Endothelial cell of umbilical vein (primary cell): Measurements from ENCODE around the gene MTG2. TPM values are rescaled to one million over a fixed set of nuclear protein-coding genes. Genes with fewer than 3 reads are reported as not detected.

Source experiments
- BruUV-seq: library from RNA; stranded (reverse); fragments of 400-500 nt; replicated peaks from 2 replicates; lab custom pipeline; 2021; lab: Mats Ljungman, UMichigan
- CTCF ChIA-PET: fragments of 300-600, 350-600 bp; sonication (Branson Sonifier 250); formaldehyde crosslinking; loops from one replicate; lab custom pipeline; 2021; ENCODE audit warnings: antibody characterized with exemption, inconsistent platforms; lab: Charles Lee
- POLR2A ChIA-PET: fragments of 300-600, 350-600 bp; sonication (Branson Sonifier 250); formaldehyde crosslinking; loops from one replicate; lab custom pipeline; 2021; ENCODE audit warnings: antibody characterized with exemption, inconsistent platforms; lab: Charles Lee
- DNase-seq: peaks from one replicate; pipeline ENCODE4 v3.0.0-alpha.2; 2011; ENCODE audit warnings: low read depth, low spot score
- FAIRE-seq: peaks from 2 replicates; lab custom pipeline; 2011; peaks lifted over from hg19 to GRCh38; lab: Jason Lieb, UNC
- H2AFZ ChIP-seq: 2 replicates; pipeline ENCODE4 v1.6.0; 2012; ENCODE audit warnings: low read depth, low read length, control low read depth, inconsistent platforms
- H3K27ac ChIP-seq: 2 replicates; pipeline ENCODE4 v1.5.1; 2011; ENCODE audit warnings: low read depth, mild to moderate bottlenecking, control low read depth, low read length, moderate library complexity; ENCODE audit not compliant: insufficient read depth
- H3K27me3 ChIP-seq, 2 experiments: 2 replicates each; pipeline versions ENCODE4 v1.6.0 to v1.6.1; 2011; ENCODE audit warnings: low read length in 2 of 2, mixed read lengths in 1 of 2; ENCODE audit not compliant: control insufficient read depth in 2 of 2, insufficient read depth in 2 of 2
- H3K36me3 ChIP-seq, 2 experiments: 2 replicates in 1 of 2; 3 replicates in 1 of 2; pipeline ENCODE4 v1.5.1; 2011; ENCODE audit warnings: low read length in 2 of 2, mild to moderate bottlenecking in 1 of 2, moderate library complexity in 1 of 2; ENCODE audit not compliant: control insufficient read depth in 2 of 2, insufficient read depth in 2 of 2; ENCODE audit errors: extremely low read depth in 1 of 2
- H3K4me1 ChIP-seq: 3 replicates; pipeline ENCODE4 v1.5.1; 2011; ENCODE audit warnings: mild to moderate bottlenecking, low read length; ENCODE audit not compliant: control insufficient read depth, insufficient read depth; ENCODE audit errors: extremely low read depth
- H3K4me2 ChIP-seq: 2 replicates; pipeline ENCODE4 v1.6.1; 2011; ENCODE audit warnings: low read length, control low read depth, mixed read lengths; ENCODE audit not compliant: insufficient read depth
- H3K4me3 ChIP-seq, 3 experiments: fragments of 200-600 bp in 1 of 3; sonication (generic), shearing (Covaris generic) in 1 of 3; replicated peaks in 1 of 3; 2 replicates each; pipeline ENCODE4 v1.5.1; 2011 to 2016; ENCODE audit warnings: control low read depth in 3 of 3, low read length in 3 of 3, mild to moderate bottlenecking in 2 of 3, inconsistent platforms in 1 of 3, low read depth in 1 of 3, moderate library complexity in 1 of 3; ENCODE audit not compliant: insufficient read depth in 1 of 3
- H3K79me2 ChIP-seq: 2 replicates; pipeline ENCODE4 v1.6.0; 2012; ENCODE audit warnings: low read length, inconsistent platforms; ENCODE audit not compliant: control insufficient read depth, insufficient read depth
- H3K9ac ChIP-seq: replicated peaks from 2 replicates; pipeline ENCODE3; 2011; ENCODE audit warnings: low read length, control low read depth; ENCODE audit not compliant: insufficient read depth; ENCODE audit errors: extremely low read depth
- H3K9me1 ChIP-seq: replicated peaks from 3 replicates; pipeline ENCODE4 v1.6.0; 2011; ENCODE audit warnings: mild to moderate bottlenecking, low read length; ENCODE audit not compliant: control insufficient read depth, insufficient read depth; ENCODE audit errors: extremely low read depth
- H3K9me3 ChIP-seq: replicated peaks from 2 replicates; pipeline ENCODE4 v1.5.1; 2012; ENCODE audit warnings: low read length, inconsistent platforms; ENCODE audit not compliant: control insufficient read depth, insufficient read depth
- H4K20me1 ChIP-seq: replicated peaks from 2 replicates; pipeline ENCODE3; 2011; ENCODE audit warnings: mild to moderate bottlenecking, low read length; ENCODE audit not compliant: control insufficient read depth, insufficient read depth; ENCODE audit errors: extremely low read depth
- CTCF ChIP-seq, 2 donors: IDR thresholded peaks; 1 replicate in 1 of 2; 2 replicates in 1 of 2; pipeline ENCODE4 v1.5.1; 2011; ENCODE audit warnings: low read length in 2 of 2, mild to moderate bottlenecking in 2 of 2, moderate library complexity in 2 of 2, control low read depth in 1 of 2, inconsistent platforms in 1 of 2, low read depth in 1 of 2; ENCODE audit not compliant: insufficient read depth in 1 of 2; ENCODE audit errors: extremely low read depth in 1 of 2
- EZH2 ChIP-seq: IDR thresholded peaks from 2 replicates; pipeline ENCODE4 v1.6.1; 2012; ENCODE audit warnings: borderline replicate concordance, low read depth, mild to moderate bottlenecking, moderate library complexity, low read length, inconsistent platforms; ENCODE audit not compliant: severe bottlenecking
- FOS ChIP-seq: IDR thresholded peaks from 2 replicates; pipeline ENCODE4 v1.6.1; 2011; ENCODE audit warnings: mild to moderate bottlenecking, low read length, moderate library complexity, borderline replicate concordance; ENCODE audit not compliant: insufficient read depth
- GATA2 ChIP-seq: IDR thresholded peaks from 2 replicates; pipeline ENCODE4 v1.7.0; 2011; ENCODE audit warnings: low read depth, mild to moderate bottlenecking, moderate library complexity, mixed read lengths, low read length; ENCODE audit not compliant: insufficient read length, insufficient read depth
- JUN ChIP-seq: IDR thresholded peaks from 2 replicates; pipeline ENCODE4 v1.6.1; 2011; ENCODE audit warnings: borderline replicate concordance, low read depth; ENCODE audit not compliant: insufficient read length, insufficient read depth
- MAX ChIP-seq: IDR thresholded peaks from 2 replicates; pipeline ENCODE4 v1.6.1; 2011; ENCODE audit not compliant: insufficient read depth, insufficient read length
- MYC ChIP-seq: IDR thresholded peaks from one replicate; pipeline ENCODE4 v1.6.1; 2011; ENCODE audit warnings: mild to moderate bottlenecking, low read depth, low read length
- POLR2A ChIP-seq: IDR thresholded peaks from 2 replicates; pipeline ENCODE4 v1.6.1; 2012; ENCODE audit warnings: low read depth, mild to moderate bottlenecking, control low read depth, low read length
- POLR2AphosphoS5 ChIP-seq: IDR thresholded peaks from 2 replicates; pipeline ENCODE4 v1.6.1; 2012; ENCODE audit warnings: low read depth, mild to moderate bottlenecking, control low read depth, low read length, moderate library complexity; ENCODE audit not compliant: insufficient read depth
- dilution Hi-C: fragments of 300-500 bp; cut with MboI; formaldehyde crosslinking; loops from one replicate; pipeline ENCODE4 v1.15.0; 2019; ENCODE audit warnings: low sequenced_read_pairs; ENCODE audit not compliant: extremely low pct_ligation_motif_present
- intact Hi-C: fragments of 100-400 bp; cut with micrococcal nuclease; formaldehyde crosslinking; loops from one replicate; pipeline ENCODE4 v1.10.0; 2022
- polyA plus RNA-seq, 4 experiments: library from polyadenylated mRNA; depleted of rRNA in 3 of 4; stranded (reverse) in 3 of 4; unstranded in 1 of 4; fragments of >200 nt; gene quantifications; 2 replicates each; pipeline versions ENCODE4 v1.2.1 to v1.2.3, GENCODE V29; 2011 to 2012; ENCODE audit warnings: missing spikeins in 1 of 4
- total RNA-seq: library from RNA; stranded (reverse); gene quantifications from 2 replicates; pipeline ENCODE4 v1.2.3, GENCODE V29; 2021

The MTG2 gene
- total and polyA plus RNA-seq, 2 donors (not counting 3 experiments of a cell fraction or from before 2014, with no cell fraction given) = 19.9 to 31.6 TPM

GRCh38 chr20:62212299-62212698 lies 29.5 kb downstream of the MTG2 start:
- POLR2A ChIA-PET = no interaction called here
- no peak overlapping the region for H3K27ac ChIP-seq
- dilution Hi-C loops = no loop called here

More at GRCh38 chr20:62212299-62212698, 29.5 kb downstream of the MTG2 start:
- TF ChIP-seq FOS = no peak
- TF ChIP-seq MAX = no peak
- TF ChIP-seq POLR2A = no peak
- no peak for TF ChIP-seq EZH2
- TF ChIP-seq POLR2AphosphoS5 = no peak
- no peak for TF ChIP-seq CTCF (IDR thresholded peaks at IDR 0.05; ENCODE audit: extremely low read depth in 1 of 2, insufficient read depth in 1 of 2, low read depth in 1 of 2, low read length in 2 of 2)
- TF ChIP-seq GATA2 = no peak
- no peak for TF ChIP-seq JUN
- no peak for TF ChIP-seq MYC
- Histone ChIP-seq H3K9ac (no peak overlapping the region), H3K4me2 (no peak overlapping the region), H3K79me2 (no peaks in the 10 kb centered on the region), H3K9me1 (no peaks in the 10 kb centered on the region), H3K4me1 (no peaks in the 10 kb centered on the region), H3K9me3 (no peaks in the 10 kb centered on the region), H3K4me3 (no peak overlapping the region), H3K36me3 (no peaks in the 10 kb centered on the region), H3K27me3 (peaks cover under 1 to 2% of the 10 kb centered on the region in 2 experiments), H4K20me1 (no peaks in the 10 kb centered on the region), H2AFZ (no peak overlapping the region)
- DNase-seq (no peak), FAIRE-seq (no peak)
- no TSS peak for BruUV-seq
- CTCF ChIA-PET = no interaction called here
- intact Hi-C loops = no loop called here
